GDM1 (cell line): Measurements from ENCODE around the gene SPAG6.
A peak's percentile ranks its signal among the peaks of the same experiment; 100 is the strongest.

Experiments
- DNase-seq: peaks from one replicate; lab custom pipeline; 2025; lab: John Stamatoyannopoulos, UW

Gene SPAG6

DNA sequence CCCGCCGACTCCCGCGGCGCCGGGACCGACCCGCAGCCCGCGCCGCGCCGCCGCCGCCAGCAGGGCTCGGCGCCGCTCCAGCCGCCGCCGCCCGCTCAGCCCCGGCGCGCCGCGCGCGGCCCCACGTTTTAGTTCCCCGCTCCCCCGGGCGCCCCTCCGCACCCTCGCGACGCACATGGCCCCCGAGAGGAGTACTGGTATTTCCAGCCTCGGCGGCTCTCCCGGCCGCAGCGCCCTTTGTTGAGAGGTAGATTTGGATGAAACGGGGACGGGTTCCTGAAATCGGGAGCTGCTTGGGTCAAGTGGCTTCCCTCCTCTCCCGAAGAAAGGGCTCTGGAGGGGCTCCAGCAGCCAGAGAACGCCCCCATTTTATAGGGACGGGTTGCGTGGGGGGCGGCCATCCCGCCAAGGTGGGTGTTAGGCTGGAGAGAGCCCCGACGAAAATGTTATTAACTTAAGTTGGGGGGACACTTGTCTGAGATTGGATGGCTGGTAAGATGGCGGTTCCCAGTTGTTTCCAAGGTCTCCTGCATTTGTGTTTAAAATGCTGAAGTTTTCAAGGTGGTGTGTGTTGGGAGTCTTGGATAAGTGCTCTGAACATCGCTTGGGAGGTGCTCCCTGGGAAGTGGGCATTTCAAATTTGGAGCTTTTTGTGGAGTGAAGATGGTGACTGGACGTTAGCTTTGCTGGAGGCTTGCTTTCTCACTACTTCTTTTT is 23.2 kb upstream of the SPAG6 start:
- no peak for DNase-seq

DNA sequence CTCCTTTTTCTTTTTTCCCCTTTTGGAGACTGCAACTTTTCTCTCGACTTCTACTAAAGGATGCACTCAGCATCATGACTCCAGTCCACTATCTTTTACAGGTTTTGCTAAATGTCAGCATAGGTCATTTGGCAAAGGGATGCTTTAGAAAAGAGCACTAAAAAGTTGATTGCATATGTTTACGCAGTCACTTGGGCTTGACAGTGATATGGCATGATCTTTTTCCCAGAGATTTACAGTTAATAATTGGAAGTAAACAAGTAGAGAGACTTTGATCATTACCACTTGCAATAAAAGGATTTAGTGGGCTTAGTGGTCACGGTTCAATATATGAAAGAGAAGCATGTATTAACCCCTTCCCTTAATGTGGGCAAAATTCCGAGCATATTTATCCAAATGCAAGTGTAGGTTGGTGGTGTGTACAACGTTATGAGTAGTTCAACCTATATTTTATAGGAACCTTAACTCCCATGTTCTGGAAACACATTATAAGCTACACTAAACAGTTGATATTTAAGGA is 22.6 kb upstream of the SPAG6 start:
- DNase-seq, result no peak

- DNase-seq, result no peak
These were observed 21.6 kb upstream of the SPAG6 start for GRCh38 chr10:22323538-22324305.

DNA sequence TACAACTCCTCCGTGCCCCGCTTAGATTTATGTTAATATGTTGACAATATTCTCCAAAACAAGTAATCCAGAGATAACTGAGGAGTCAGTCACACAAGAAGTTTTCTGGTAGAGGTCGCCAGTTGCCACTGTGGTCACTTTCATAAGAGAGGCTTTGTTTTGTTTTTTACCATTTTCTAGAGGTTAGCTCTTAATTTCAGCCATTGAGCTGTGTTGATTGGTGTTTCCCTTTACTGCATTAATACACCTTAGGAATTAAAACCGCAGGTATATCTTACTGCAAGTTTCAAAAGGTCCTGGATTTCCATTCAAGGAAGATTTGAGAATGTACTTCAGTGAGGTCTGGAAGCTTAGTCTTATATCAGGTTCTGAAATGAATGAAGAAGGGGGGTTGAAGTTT is 20.9 kb upstream of the SPAG6 start:
- DNase-seq, result no peak

DNA sequence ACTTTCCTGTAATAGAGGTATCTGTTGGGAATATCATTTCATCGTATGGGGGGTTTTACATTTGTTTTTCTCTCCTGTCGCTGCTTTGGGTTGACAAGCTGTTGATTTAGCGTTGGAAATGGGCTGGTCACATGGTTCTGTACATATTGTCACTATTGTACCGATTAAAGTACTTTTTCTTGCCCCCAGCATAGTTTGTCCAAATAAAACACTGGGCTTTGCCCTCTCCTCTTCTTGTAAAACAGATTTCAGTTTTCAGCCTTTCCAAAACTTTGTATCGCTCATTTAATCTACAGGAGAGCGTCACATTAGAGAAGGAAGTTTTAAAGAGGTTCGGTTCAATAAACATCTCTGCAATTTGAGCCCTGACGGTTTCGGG is 20.4 kb upstream of the SPAG6 start:
- no peak for DNase-seq

- DNase-seq, result peak; percentile 63
These were observed 19.8 kb upstream of the SPAG6 start for GRCh38 chr10:22325272-22326144.

GRCh38 chr10:22326145-22326702 is 19.1 kb upstream of the SPAG6 start:
- no peak for DNase-seq

DNA sequence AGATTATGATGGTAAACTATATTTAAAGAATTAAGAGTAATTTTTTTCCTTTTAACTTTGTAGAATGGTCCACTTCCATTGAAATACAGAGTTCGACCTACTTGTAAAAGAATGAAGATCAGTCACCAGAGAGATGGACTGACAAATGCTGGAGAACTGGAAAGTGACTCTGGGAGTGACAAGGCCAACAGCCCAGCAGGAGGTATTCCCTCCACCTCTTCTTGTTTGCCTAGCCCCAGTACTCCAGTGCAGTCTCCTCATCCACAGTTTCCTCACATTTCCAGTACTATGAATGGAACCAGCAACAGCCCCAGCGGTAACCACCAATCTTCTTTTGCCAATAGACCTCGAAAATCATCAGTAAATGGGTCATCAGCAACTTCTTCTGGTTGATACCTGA is 16.1 kb upstream of the SPAG6 start:
- DNase-seq, result no peak

DNA sequence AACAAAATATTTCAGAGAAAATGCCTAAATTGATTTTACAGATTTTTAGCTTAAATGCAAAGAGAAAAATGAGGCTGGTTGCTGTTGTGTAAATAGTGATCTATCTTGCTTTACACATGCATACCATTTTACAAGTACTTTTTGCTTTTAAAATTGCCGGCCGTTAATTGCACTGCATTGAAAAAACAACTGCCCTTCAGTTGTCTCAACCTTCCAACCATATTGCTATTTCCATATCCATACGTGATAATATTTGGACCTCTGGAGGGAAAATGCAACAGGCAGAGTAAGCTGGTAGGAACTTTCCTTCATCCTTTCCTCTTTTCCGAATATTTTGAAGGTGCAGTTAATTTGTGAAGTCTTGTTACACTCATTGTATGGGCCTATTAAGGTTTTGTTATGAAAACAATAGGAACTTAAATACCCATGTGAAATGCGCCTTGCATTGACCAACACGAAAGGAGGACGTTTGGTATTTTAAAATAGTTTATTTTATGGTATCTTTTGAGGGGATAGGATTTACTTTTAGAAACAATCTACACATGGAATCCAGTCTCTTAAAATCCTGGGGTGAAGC is 13.1 kb upstream of the SPAG6 start:
- DNase-seq, result no peak

GRCh38 chr10:22333167-22333974 is 11.9 kb upstream of the SPAG6 start:
- no peak for DNase-seq

- no peak for DNase-seq
These were observed 11.4 kb upstream of the SPAG6 start for GRCh38 chr10:22333975-22334282.

DNA sequence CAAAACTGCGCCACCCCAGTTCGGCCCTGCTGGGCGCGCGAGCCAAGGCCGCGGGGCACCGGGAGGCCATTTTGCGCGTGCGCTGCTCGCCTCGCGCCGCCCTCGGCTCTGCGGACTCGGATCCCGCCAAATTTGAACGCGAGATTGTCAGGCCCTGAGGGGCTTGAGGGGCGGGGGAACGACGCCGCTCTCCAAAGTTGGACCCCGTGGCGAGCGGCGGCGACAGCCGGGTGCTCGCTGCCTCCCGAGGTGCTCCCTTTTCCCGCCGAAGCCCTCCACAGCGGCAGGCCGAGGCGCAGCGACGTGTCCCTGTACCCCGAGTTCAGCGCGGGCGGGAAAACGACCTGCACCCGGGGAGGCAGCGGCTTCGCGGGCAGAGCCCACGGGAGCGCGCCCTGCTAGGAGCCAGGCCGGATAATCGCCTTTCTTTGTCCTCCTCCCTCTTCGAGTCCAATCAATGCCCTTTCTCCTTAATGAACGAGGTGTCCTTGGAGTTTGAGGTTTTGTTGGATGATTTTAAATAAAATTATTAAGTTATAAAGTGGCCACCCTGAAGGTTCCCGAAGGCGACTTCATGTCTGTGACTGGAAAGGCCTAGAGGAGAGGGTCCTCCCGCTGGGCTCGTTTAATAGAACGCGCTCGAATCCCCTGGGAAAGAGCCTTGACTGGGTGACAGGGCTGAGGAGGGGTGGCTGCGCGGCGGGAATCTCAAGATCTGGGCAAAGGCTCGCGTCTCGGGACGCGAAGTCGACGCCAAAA is 10.7 kb upstream of the SPAG6 start:
- no peak for DNase-seq

GRCh38 chr10:22335173-22335933 is 9.9 kb upstream of the SPAG6 start:
- no peak for DNase-seq

GRCh38 chr10:22338185-22338900 is 7.0 kb upstream of the SPAG6 start:
- DNase-seq, result no peak

DNA sequence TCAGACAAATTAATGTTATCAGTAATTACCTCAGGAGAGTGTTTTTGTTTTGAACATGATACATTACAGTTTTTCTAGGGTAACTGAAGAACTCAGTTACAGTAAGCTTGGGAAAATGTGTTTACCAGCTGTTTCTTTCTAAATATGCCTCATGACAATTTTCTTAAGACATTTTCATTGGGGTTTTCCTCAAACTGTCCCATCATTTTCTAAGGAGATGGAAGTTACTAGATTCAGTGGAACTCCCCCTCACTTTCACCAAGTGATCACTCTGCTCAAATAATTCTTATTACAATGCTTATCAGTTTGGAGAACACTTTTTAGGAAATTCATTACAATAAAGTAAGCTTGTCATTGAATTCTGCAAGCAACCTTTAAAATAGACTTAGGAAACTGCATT is 6.4 kb upstream of the SPAG6 start:
- no peak for DNase-seq

- no peak for DNase-seq
These were observed 5.5 kb upstream of the SPAG6 start for GRCh38 chr10:22339761-22340328.

DNA sequence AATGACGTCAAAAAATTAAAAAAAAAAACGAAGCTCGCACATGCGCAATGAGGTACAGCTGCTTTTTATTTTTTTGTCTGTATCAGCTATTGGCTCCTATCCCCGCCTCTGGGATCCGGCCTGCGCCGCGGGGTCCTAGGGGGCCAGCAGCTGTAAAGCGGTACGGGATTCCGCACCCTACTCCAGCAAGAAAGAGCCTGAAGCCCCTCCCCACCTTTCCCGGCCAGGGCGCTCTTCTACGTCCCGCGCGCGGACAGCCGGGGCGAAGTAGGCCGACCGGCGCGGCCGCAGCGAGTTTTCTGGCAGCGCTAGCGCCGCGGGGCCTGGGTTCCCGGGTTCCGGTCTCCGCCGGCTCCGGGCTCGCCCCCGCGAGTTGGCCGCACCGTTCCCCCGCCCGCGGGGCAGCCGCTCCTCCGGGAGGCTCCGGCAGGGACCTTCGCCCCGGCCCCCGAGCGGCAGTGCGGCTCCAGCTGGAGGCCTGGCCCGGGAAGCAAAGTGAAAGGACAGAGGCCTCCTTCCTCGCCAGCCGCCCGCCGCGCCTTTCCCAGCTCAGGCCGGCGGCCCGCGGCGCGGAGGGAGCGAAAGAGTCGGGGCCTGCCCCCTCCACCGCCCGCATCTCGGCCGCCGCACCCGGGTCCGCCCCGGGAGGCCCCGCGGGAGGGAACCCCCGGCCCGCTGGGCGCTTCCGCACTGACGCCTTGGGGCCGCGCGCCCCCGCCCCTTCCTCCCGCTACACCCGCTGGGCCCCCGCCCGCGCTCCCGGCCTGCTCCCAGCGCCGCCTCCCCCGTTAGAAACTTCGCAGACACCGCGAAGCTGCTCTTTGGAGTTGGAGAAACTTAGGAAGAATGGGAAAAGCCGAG is 4.7 kb upstream of the SPAG6 start:
- DNase-seq, result peak; percentile 74
